Cardiac fibroblast (primary cell): ENCODE measurements around the gene HELT.
A peak's percentile ranks its signal among the peaks of the same experiment; 100 is the strongest.
"Not testable (repeated sequence)": the region's sequence is repeated elsewhere in the genome, so short reads cannot be mapped to it uniquely, and the experiment has no call there.

Source experiments
- DNase-seq, 2 donors: peaks; one replicate each; pipeline versions ENCODE4 v3.0.0 to v3.0.0-alpha.2; 2010; ENCODE audit warnings: low read depth in 2 of 2
- H3K4me3 ChIP-seq, 2 donors: replicated peaks in 1 of 2; 1 replicate in 1 of 2; 2 replicates in 1 of 2; pipeline ENCODE4 v1.5.1; 2011; ENCODE audit warnings: low read depth in 2 of 2, low read length in 2 of 2, mild to moderate bottlenecking in 2 of 2, moderate library complexity in 1 of 2
- CTCF ChIP-seq: IDR thresholded peaks from one replicate; pipeline ENCODE4 v1.5.1; 2011; ENCODE audit warnings: low read depth, mild to moderate bottlenecking, low read length, inconsistent platforms

The HELT gene

DNA sequence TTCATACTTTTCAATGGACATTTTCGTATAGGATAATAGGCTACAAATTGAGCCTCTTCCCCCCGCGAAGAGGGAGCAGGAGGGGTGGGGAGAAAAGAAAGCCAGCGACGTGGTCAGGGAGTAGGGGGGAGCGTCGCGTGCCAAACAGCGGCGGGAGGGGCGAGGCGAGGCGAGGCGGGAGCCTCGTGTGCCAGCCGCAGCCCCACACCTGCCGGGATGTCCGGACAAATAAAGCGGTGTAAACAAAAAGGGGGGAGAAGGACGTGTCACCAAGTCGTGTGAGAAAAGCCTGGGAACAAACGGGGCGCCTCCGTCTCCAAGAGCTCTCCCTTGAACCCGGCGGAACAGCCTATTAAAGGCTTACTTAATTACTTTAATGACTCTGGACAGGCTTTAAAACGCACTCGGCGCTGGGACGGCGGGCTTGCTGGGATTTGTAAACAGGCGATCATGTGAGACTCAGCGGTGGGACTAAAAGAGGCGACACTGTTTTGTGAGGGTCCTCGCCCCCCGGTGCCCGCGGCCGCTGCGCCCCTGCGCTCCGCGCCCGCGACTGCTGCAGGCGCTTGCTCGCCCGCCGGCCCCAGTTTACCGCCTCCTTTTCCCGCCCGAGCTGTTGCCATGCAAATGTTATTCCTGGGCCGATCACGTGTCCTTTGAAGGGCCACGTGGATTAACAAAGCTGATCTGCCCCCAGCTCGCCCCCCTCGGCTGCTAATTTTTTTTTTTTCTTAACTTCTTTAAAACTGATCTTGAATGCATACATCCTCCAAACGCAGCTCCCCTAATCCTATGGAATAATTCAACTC, at the start of gene HELT:
TSS of gene HELT (plus strand) at position 527 of the 809 bp plus-strand sequence. CDS start 439 bp downstream, outside the sequence.
- no peak for DNase-seq
- H3K4me3 ChIP-seq, result no peak within 1 kb of the TSS
- TF ChIP-seq CTCF, result no peak

DNA sequence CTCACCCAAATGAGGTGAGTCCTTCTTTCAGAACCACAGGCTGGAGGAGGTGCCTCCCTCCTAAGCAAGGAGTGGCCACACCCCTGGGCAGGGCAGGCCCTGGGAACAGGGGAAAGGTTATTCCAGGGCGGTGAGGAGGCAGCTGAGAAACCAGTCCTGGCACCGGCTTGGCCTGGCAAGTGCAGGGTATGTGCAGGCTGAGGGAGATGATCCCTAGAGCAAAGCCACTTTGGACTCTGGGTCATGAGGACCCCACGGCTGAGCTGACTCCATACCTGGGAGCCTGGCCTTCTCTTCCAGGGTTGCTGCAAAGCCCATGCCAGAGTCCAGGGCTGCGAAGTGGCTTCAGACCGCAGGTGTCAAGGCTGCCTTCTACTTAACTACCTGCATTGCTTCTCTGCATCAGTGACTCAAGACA, 49.5 kb upstream of the HELT start:
- no peak for DNase-seq
- no peak overlapping the region for H3K4me3 ChIP-seq
- no peak for TF ChIP-seq CTCF

GRCh38 chr4:184969610-184970009, 48.7 kb upstream of the HELT start:
- no peak for DNase-seq
- no peak overlapping the region for H3K4me3 ChIP-seq
- no peak for TF ChIP-seq CTCF

- no peak overlapping the region for H3K4me3 ChIP-seq
- TF ChIP-seq CTCF, result no peak
- DNase-seq, result no peak
These were observed 45.3 kb upstream of the HELT start for GRCh38 chr4:184972991-184973390.

GRCh38 chr4:184976348-184976747, 41.9 kb upstream of the HELT start:
- not testable (repeated sequence) for H3K4me3 ChIP-seq, DNase-seq

- no peak for DNase-seq
- H3K4me3 ChIP-seq, result no peak overlapping the region
- no peak for TF ChIP-seq CTCF
These were observed 40.5 kb upstream of the HELT start for GRCh38 chr4:184977747-184978146.

- DNase-seq, result peak; percentile 29 to 36
- TF ChIP-seq CTCF, result no peak
These were observed 40.1 kb upstream of the HELT start for GRCh38 chr4:184978211-184978610.

More at GRCh38 chr4:184978211-184978610, 40.1 kb upstream of the HELT start:
- no peak overlapping the region for H3K4me3 ChIP-seq
